Measurements from ENCODE around the gene PARPBP. TPM values are rescaled to one million over a fixed set of nuclear protein-coding genes. Genes with fewer than 3 reads are reported as not detected.

Gene PARPBP
- total RNA-seq, 6 experiments from 2014 or later, result 8.6 to 13.6 (median 12.6) TPM

DNA sequence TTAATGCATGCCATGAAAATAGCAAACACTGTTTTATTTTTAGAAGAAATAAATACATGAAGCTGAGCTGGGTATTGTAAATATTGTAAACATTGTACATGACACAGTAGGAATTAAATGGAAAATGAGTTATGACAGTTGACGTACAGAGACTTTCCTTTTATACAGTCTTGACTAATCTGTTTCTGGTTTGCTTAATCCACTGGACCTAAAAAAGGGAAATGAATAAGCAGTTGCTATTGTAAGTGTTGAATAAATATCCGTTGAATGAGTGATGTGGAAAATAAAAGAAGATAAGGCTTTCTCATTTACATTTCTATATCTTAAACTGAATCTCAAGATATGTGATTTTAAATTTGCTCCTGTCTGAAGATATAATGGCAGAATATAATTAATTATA, 62.7 kb downstream of the PARPBP start:
- DNase-seq, result no peak
- Mint-ChIP-seq H3K4me3 (no peak overlapping the region), H3K9me3 (no peaks in the 10 kb centered on the region), H3K4me1 (ENCODE audit: low read depth) (no peaks in the 10 kb centered on the region), H3K27ac (no peak overlapping the region), H3K27me3 (ENCODE audit: insufficient read depth) (no peaks in the 10 kb centered on the region; the same call in 1 of the 2 replicates), H3K36me3 (ENCODE audit: low read depth) (no peaks in the 10 kb centered on the region; the same call in 1 of the 2 replicates)
- TF ChIP-seq, protein P1, sequence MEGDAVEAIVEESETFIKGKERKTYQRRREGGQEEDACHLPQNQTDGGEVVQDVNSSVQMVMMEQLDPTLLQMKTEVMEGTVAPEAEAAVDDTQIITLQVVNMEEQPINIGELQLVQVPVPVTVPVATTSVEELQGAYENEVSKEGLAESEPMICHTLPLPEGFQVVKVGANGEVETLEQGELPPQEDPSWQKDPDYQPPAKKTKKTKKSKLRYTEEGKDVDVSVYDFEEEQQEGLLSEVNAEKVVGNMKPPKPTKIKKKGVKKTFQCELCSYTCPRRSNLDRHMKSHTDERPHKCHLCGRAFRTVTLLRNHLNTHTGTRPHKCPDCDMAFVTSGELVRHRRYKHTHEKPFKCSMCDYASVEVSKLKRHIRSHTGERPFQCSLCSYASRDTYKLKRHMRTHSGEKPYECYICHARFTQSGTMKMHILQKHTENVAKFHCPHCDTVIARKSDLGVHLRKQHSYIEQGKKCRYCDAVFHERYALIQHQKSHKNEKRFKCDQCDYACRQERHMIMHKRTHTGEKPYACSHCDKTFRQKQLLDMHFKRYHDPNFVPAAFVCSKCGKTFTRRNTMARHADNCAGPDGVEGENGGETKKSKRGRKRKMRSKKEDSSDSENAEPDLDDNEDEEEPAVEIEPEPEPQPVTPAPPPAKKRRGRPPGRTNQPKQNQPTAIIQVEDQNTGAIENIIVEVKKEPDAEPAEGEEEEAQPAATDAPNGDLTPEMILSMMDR (IDR thresholded peaks at IDR 0.05), result no peak

DNA sequence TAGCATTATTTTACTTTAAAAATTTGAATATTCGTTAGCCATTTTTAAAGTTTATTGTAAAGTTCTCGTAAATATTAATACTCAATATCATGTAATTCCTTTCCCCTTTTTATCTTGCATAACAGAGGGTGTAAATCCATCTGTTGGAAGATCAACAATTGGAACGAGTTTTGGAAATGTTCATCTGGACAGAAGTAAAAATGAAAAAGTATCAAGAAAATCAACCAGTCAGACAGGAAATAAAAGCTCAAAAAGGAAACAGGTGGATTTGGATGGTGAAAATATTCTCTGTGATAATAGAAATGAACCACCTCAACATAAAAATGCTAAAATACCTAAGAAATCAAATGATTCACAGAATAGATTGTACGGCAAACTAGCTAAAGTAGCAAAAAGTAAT, 75.8 kb downstream of the PARPBP start:
- no peak overlapping the region for H3K27ac Mint-ChIP-seq
- DNase-seq, result no peak
- no peaks in the 10 kb centered on the region for H3K9me3 Mint-ChIP-seq
- TF ChIP-seq, protein P1 (IDR thresholded peaks at IDR 0.05), result no peak
- no peaks in the 10 kb centered on the region for H3K36me3 Mint-ChIP-seq (ENCODE audit: low read depth)
- no peaks in the 10 kb centered on the region for H3K27me3 Mint-ChIP-seq (ENCODE audit: insufficient read depth)
- H3K4me1 Mint-ChIP-seq (ENCODE audit: low read depth), result no peaks in the 10 kb centered on the region
- no peak overlapping the region for H3K4me3 Mint-ChIP-seq

DNA sequence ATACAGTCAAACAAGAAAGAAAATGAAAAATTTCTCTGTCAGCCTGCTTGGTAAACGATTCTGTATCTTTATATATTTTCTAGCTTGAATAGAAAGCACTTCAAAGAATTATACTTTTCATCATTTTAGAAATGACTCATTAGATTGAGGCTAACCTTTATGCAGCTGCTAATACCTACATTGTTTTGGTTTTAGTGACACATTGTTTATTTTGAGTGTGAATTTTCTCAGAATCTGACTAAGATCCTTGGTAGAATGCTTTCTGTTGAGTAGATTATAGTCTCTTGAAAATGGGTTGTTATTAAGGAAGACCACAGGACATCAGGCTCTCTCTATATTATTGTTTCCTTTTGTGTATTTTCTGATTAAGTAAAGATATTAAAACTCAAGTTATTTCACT, 77.8 kb downstream of the PARPBP start, which contains the start of gene PMCH:
Gene PMCH, minus strand, starts transcription at position 45 of the 400 bp plus-strand sequence. CDS start 63 bp downstream, outside the sequence.
- no peaks in the 10 kb centered on the region for H3K36me3 Mint-ChIP-seq (ENCODE audit: low read depth)
- no peaks in the 10 kb centered on the region for H3K4me1 Mint-ChIP-seq (ENCODE audit: low read depth)
- no peak within 1 kb of the TSS for H3K4me3 Mint-ChIP-seq
- no peaks in the 10 kb centered on the region for H3K9me3 Mint-ChIP-seq
- H3K27ac Mint-ChIP-seq, result no peak within 1 kb of the TSS
- H3K27me3 Mint-ChIP-seq (ENCODE audit: insufficient read depth), result no peaks in the 10 kb centered on the region
- peak; percentile 11 for DNase-seq
- TF ChIP-seq, protein P1 (IDR thresholded peaks at IDR 0.05), result no peak

DNA sequence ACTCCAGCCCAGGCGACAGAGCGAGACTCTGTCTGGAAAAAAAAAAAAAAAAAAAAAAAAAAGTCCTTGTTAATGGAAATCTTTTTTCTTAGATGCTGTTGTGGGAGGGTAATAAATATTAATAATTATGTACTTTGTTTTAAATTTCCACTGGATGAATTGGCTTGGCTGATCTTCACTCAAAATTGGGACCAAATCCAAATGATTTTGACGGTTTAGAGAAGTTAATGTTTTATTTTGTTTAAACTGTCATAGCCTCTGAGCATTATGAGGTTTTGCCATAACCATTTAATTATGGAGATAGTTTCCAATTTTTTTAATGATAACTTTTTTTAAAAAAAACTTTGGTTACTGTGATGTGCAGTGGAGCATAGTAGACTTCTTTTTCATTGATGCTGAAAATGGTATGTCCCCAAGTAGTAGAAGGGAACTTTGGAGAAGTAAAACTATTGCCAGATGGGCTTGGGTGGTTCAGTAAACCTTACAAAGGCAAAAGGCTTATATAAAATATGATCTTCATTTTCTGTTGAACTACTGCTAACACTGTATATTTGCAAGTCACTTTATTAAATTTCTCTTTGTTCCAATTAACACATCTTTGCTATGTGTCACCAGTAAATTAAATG, 81.6 kb downstream of the PARPBP start:
- Mint-ChIP-seq H3K9me3 (no peaks in the 10 kb centered on the region), H3K27me3 (ENCODE audit: insufficient read depth) (no peaks in the 10 kb centered on the region), H3K4me3 (no peak overlapping the region), H3K4me1 (ENCODE audit: low read depth) (no peaks in the 10 kb centered on the region), H3K36me3 (ENCODE audit: low read depth) (peaks cover 9% of the 10 kb centered on the region), H3K27ac (no peak overlapping the region)
- DNase-seq, result no peak
- TF ChIP-seq, protein P1 (IDR thresholded peaks at IDR 0.05), result no peak

DNA sequence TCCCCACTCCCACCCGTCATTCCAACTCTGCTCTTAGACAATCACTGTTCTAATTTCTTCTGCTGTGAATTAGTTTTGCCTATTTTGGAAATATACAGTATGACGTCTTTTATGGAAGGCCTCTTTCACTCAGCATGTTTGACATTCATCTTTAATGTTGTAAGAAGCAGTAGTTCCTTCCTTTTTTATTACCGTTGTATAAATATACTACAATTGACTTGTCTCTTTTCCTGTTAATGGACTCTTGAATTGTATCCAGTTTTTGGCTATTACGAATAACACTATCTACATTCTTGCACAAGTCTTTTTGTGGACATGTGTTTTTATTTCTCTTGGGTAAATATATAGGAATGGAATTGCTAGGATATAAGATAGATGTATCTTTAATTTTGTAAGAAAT, 82.6 kb downstream of the PARPBP start:
- TF ChIP-seq, protein P1 (IDR thresholded peaks at IDR 0.05), result no peak
- H3K27me3 Mint-ChIP-seq (ENCODE audit: insufficient read depth), result no peaks in the 10 kb centered on the region
- no peak overlapping the region for H3K27ac Mint-ChIP-seq
- no peaks in the 10 kb centered on the region for H3K9me3 Mint-ChIP-seq
- peaks cover 16% of the 10 kb centered on the region for H3K36me3 Mint-ChIP-seq (ENCODE audit: low read depth)
- no peak for DNase-seq
- no peaks in the 10 kb centered on the region for H3K4me1 Mint-ChIP-seq (ENCODE audit: low read depth)
- H3K4me3 Mint-ChIP-seq, result no peak overlapping the region
